ENCODE measurements around the gene NELL2. TPM values are rescaled to one million over a fixed set of nuclear protein-coding genes. Genes with fewer than 3 reads are reported as not detected.
"Not testable (repeated sequence)": the region's sequence is repeated elsewhere in the genome, so short reads cannot be mapped to it uniquely, and the experiment has no call there.

The NELL2 gene
- total RNA-seq, 2 donors from 2014 or later = 0.31 to 0.52 TPM

- Histone ChIP-seq H3K9me3 (no peaks in the 10 kb centered on the region), H3K27ac (no peak overlapping the region), H3K36me3 (no peaks in the 10 kb centered on the region), H3K27me3 (no peaks in the 10 kb centered on the region), H3K4me1 (no peaks in the 10 kb centered on the region), H3K4me3 (no peak overlapping the region)
- no peak for DNase-seq (ENCODE audit: low spot score)
- no peak for TF ChIP-seq CTCF (IDR thresholded peaks at IDR 0.05)
Measured at GRCh38 chr12:44708218-44708617, 167.9 kb downstream of the NELL2 start.

GRCh38 chr12:44703182-44703910, 172.8 kb downstream of the NELL2 start:
- no peaks in the 10 kb centered on the region for H3K27me3 ChIP-seq
- no peak for TF ChIP-seq CTCF (IDR thresholded peaks at IDR 0.05)

GRCh38 chr12:44697511-44697910, 178.6 kb downstream of the NELL2 start:
- Histone ChIP-seq H3K4me1 (no peaks in the 10 kb centered on the region), H3K27ac (no peak overlapping the region), H3K4me3 (no peak overlapping the region), H3K9me3 (no peaks in the 10 kb centered on the region), H3K27me3 (no peaks in the 10 kb centered on the region), H3K36me3 (no peaks in the 10 kb centered on the region)
- DNase-seq (ENCODE audit: low spot score) = no peak
- TF ChIP-seq CTCF (IDR thresholded peaks at IDR 0.05) = no peak

More at GRCh38 chr12:44703182-44703910, 172.8 kb downstream of the NELL2 start:
- no peak overlapping the region for H3K4me3 ChIP-seq
- DNase-seq (ENCODE audit: low spot score) = no peak
- H3K4me1 ChIP-seq = no peaks in the 10 kb centered on the region
- no peaks in the 10 kb centered on the region for H3K9me3 ChIP-seq
- H3K36me3 ChIP-seq = no peaks in the 10 kb centered on the region
- H3K27ac ChIP-seq = no peak overlapping the region

- Histone ChIP-seq H3K27ac (no peak overlapping the region), H3K4me3 (no peak overlapping the region), H3K4me1 (no peaks in the 10 kb centered on the region), H3K36me3 (no peaks in the 10 kb centered on the region), H3K9me3 (no peaks in the 10 kb centered on the region), H3K27me3 (no peaks in the 10 kb centered on the region)
- DNase-seq (ENCODE audit: low spot score) = no peak
- no peak for TF ChIP-seq CTCF (IDR thresholded peaks at IDR 0.05)
Measured at GRCh38 chr12:44696542-44696941, 179.6 kb downstream of the NELL2 start.

GRCh38 chr12:44694017-44694416, 182.1 kb downstream of the NELL2 start:
- Histone ChIP-seq H3K9me3 (no peaks in the 10 kb centered on the region), H3K4me3 (no peak overlapping the region), H3K27me3 (no peaks in the 10 kb centered on the region), H3K4me1 (no peaks in the 10 kb centered on the region), H3K27ac (no peak overlapping the region), H3K36me3 (no peaks in the 10 kb centered on the region)
- no peak for TF ChIP-seq CTCF (IDR thresholded peaks at IDR 0.05)
- no peak for DNase-seq (ENCODE audit: low spot score)

- Histone ChIP-seq H3K27ac (no peak overlapping the region), H3K27me3 (no peaks in the 10 kb centered on the region), H3K9me3 (no peaks in the 10 kb centered on the region), H3K36me3 (no peaks in the 10 kb centered on the region), H3K4me3 (no peak overlapping the region), H3K4me1 (no peaks in the 10 kb centered on the region)
- TF ChIP-seq CTCF (IDR thresholded peaks at IDR 0.05) = no peak
- no peak for DNase-seq (ENCODE audit: low spot score)
Measured at GRCh38 chr12:44689587-44689986, 186.5 kb downstream of the NELL2 start.

GRCh38 chr12:44686821-44687432, 189.2 kb downstream of the NELL2 start:
- H3K36me3 ChIP-seq; H3K4me3 ChIP-seq; H3K9me3 ChIP-seq; H3K4me1 ChIP-seq; DNase-seq (ENCODE audit: low spot score); H3K27ac ChIP-seq; H3K27me3 ChIP-seq: not testable (repeated sequence)

Data from right atrium auricular region (tissue), 2 donors.